OCI-LY3 (cell line): ENCODE results near the gene MAB21L4.

Experiments
- CTCF ChIP-seq: fragments of 200-600, 300-600 bp; sonication (generic); IDR thresholded peaks from 2 replicates; pipeline ENCODE4 v1.5.1; 2014; ENCODE audit warnings: antibody characterized with exemption, low read length, low read depth
- EZH2phosphoT487 ChIP-seq: fragments of 200-600 bp; shearing (Covaris generic); IDR thresholded peaks from 2 replicates; pipeline ENCODE4 v1.6.1; 2018; ENCODE audit warnings: antibody characterized with exemption, mixed run types, low read depth

GRCh38 chr2:240919161-240919781, 23.3 kb upstream of the MAB21L4 start:
- TF ChIP-seq CTCF (no peak), EZH2phosphoT487 (no peak)
